Fibroblast of skin of left biceps (primary cell): ENCODE measurements around the gene DCTN2.
"Not testable (repeated sequence)": the region's sequence is repeated elsewhere in the genome, so short reads cannot be mapped to it uniquely, and the experiment has no call there.

Experiments used
- DNase-seq, 2 experiments: peaks; one replicate each; pipeline ENCODE4 v3.0.0-alpha.2; 2013; ENCODE audit warnings: low read depth in 2 of 2

Gene DCTN2

DNA sequence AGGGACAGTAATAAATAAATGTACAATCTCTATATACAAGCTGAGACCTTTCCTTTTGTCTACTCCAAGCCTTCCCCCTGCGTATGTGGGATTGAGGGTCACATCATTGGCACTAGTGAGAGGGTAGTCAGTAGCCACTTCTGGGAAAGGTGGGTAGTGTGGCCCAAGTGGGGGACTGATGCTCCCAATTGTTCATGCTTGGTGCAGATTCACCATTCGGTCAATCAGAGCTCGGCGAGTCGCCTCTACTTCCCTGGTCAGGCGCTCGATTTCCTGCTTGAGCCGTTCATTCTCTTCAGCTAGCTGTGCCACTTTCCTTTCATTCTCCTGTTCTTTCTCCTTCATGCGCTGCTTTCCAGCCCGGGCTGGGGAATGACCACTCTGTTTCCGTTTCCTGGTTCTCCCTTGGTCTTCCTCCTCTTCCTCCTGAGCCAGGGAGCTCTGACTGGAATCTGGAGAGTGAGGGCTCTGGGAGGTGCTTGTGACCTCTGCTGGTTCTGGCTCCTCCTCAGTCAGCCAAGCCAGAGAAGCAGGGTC lies 30.3 kb downstream of the DCTN2 start:
- no peak for DNase-seq

DNA sequence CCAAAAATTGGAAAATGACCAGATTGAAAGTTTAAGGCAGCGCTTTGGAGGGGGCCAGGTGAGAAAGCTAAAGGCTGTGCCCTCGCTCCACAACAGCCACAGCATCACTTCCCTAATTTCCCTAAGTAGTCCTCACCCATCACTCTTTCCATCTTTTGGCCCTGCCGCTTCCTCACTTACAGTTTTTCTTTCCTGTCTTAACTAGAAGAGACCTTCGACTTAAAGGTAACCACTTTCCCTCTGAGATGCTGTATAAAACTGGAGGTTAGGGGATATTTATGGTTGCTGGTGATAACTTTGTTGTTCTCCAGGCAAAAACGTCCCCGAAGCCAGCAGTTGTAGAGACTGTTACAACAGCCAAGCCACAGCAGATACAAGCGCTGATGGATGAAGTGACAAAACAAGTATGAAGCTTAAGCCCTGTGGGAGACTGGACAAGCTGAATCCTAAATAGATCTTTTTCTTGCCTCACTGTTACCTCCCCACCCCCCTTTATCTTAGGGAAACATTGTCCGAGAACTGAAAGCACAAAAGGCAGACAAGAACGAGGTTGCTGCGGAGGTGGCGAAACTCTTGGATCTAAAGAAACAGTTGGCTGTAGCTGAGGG lies 31.0 kb downstream of the DCTN2 start:
- no peak for DNase-seq

DNA sequence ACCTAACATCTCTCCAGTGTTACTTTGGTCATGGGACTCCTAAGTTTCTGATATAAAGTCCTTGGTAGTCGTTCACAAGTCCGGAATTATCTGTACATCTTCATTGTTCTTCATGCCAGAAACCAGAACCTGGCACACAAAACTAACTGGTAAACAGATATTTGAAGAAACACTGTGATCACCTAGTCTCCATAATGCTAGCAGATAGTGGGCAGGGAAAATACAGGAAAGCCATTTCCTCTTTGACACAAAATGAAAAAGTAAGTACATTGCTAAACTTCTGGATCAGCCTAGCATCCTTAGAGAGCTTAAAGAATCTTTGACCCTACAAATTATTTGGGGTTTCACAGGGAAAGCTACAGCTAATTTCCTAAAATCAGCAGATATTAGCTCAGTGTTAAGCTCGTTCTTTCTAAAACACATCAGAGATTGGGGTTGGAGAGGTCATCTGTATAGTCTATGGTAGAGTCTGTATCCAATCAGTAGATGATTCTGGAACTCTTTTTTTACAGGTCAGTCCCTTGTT lies 31.5 kb downstream of the DCTN2 start:
- DNase-seq = no peak

DNA sequence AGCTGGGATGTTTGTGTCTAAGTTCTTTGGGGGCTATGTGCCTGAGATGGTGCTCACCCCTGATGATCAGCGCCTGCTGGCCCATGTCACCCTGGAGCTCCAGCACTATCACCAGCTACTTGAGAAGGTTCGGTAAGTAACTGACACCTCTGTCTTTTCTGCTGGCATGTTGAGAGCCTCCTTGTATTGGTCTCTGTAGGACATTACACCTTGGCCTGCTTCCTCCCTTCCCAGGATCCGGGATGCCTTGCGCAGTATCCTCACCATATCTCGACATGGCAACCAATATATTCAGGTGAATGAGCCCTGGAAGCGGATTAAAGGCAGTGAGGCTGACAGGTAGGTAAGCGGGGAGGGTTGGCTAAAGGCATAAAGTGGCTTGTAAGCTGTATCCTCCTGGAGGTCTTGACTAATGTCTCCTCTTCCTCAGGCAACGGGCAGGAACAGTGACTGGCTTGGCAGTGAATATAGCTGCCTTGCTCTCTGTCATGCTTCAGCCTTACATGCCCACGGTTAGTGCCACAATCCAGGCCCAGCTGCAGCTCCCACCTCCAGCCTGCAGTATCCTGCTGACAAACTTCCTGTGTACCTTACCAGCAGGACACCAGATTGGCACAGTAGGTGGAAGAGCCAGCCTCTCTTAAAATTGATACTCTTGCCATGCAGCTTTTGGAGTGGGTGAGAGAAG lies 32.1 kb downstream of the DCTN2 start:
- DNase-seq = no peak

DNA sequence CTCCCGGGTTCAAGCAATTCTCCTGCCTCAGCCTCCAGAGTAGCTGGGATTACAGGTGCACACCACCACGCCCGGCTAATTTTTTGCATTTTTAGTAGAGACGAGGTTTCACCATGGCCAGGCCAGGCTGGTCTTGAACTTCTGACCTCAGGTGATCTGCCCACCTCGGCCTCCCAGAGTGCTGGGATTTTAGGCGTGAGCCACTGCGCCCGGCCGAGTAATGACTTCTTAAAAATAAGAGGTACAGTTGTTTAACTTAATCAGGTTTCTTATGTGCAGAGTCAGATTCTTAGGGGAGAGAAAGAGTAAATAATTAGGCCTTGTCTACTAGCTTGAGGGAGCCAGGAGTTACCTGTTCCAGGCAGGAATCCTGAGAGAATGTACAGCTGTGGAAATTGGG lies 32.7 kb downstream of the DCTN2 start:
- not testable (repeated sequence) for DNase-seq

DNA sequence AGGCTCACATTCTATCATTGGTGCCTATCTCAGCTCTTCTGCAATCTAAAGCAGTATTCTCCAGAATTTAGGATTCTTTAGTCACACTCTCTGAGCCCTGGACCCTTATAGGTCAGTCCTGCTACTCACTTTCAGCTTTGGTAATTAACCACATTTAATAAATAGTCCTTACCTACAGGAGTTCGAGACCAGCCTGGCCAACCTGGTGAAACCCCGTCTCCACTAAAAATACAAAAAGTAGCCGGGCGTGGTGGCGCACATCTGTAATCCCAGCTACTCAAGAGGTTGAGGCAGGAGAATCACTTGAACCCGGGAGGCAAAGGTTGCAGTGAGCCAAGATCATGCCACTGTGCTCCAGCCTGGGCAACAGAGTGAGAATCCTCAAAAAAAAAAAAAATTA lies 33.3 kb downstream of the DCTN2 start:
- not testable (repeated sequence) for DNase-seq

DNA sequence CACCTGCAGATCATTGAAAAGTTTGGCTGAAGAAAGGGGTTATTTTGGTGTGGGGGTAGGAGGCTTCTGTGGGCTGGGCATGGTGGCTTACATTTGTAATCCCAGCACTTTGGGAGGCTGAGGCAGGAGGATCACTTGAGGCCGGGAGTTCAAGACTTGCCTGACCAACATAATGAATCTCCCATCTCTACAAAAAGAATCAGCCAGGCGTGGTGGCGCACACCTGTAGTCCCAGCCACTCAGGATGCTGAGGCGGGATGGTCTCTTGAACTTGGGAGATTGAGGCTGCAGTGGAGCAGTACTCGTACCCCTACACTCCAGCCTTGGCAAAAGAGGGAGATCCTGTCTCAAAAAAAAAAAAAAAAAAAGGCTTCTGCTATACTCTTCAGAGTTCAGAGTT lies 33.7 kb downstream of the DCTN2 start:
- DNase-seq = no peak

DNA sequence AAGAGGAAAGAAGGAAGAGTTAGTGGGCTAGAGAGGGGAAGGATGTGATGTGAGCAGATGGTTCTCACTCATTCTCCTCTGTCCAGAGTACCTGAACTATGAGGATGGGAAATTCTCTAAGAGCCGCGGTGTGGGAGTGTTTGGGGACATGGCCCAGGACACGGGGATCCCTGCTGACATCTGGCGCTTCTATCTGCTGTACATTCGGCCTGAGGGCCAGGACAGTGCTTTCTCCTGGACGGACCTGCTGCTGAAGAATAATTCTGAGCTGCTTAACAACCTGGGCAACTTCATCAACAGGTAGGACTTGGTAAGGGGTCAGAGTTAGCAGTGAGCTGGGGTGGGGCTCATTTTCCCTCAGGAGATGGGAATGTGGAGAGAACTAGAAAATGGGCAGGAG lies 34.3 kb downstream of the DCTN2 start:
- DNase-seq = no peak

DNA sequence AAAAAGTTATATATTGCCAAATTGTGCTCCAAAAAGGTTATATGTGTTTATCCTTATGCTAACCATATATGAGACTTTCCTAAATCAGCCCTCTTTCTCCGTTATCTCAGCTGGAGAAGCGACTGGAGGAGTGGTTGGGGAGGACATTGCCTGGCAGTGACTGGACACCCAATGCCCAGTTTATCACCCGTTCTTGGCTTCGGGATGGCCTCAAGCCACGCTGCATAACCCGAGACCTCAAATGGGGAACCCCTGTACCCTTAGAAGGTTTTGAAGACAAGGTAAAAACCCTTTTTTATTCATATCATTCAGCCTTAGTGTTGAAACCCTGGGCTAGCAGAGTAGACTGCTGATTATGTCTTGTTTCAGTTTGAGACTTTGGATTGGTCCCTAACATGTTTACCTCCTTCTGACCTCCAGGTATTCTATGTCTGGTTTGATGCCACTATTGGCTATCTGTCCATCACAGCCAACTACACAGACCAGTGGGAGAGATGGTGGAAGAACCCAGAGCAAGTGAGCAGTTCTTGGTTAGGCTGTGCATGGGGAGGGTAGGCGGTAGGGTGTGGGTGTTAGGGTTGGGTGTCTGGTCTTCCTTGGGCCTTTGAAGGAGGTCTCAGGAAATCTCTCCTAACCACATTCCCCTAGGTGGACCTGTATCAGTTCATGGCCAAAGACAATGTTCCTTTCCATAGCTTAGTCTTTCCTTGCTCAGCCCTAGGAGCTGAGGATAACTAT lies 35.2 kb downstream of the DCTN2 start:
- no peak for DNase-seq

DNA sequence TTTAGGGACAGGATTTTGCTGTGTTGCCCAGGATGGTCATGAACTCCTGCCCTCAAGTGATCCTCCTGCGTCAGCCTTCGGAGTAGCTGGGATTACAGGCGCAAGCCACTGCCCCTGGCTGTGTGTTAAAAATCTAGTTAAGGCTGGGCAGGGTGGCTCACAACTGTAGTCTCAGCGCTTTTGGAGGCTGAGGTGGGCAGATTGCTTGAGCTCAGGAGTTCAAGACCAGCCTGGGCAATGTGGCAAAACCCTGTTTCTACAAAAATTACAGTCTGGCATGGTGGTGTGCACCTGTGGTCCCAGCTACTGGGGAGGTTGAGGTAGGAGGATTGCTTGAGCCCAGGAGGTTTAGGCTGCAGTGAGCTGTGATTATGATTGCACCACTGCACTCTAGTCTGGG lies 35.8 kb downstream of the DCTN2 start:
- no peak for DNase-seq

DNA sequence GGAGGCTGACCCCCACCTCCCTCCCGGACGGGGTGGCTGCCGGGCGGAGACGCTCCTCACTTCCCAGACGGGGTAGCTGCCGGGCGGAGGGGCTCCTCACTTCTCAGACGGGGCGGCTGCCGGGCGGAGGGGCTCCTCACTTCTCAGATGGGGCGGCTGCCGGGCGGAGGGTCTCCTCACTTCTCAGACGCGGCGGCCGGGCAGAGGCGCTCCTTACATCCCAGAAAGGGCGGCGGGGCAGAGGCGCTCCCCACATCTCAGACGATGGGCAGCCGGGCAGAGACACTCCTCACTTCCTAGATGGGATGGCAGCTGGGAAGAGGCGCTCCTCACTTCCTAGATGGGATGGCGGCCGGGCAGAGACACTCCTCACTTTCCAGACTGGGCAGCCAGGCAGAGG lies 39.2 kb downstream of the DCTN2 start:
- DNase-seq = not testable (repeated sequence)

DNA sequence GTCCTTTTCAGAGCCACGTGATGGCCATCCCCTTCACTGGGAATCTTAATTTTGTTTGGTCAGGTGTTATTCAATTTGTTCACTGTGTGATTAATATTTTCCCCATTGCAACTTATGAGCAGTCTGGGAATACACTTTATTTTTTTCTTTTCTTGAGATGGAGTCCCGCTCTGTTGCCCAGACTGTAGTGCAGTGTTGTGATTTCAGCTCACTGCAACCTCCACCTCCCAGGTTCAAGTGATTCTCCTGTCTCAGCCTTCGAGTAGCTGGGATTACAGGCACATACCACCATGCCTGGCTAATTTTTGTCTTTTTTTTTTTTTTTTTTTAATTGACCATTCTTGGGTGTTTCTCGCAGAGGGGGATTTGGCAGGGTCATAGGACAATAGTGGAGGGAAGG lies 40.5 kb downstream of the DCTN2 start:
- DNase-seq = not testable (repeated sequence)

DNA sequence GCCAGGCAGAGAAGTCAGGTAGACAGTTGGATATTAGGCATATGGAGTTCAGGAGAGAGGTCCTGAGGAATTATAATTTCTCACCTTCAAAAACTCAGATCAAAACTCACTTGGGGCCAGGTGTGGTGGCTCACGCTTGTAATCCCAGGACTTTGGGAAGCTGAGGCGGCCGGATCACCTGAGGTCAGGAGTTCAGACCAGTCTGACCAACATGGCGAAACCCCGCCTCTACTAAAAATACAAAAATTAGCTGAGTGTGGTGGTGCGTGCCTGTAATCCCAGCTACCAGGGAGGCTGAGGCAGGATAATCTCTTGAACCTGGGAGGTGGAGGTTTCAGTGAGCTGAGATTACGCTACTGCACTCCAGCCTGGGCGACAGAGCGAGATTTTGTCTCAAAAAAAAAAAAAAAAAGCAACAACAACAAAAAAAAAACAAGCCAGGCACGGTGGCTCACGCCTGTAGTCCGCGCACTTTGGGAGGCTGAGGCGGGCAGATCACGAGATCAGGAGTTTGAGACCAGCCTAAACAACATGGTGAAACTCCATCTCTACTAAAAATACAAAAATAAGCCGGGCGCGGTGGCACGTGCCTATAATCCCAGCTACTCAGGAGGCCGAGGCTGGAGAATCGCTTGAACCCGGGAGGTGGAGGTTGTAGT lies 44.6 kb downstream of the DCTN2 start:
- DNase-seq = not testable (repeated sequence)

DNA sequence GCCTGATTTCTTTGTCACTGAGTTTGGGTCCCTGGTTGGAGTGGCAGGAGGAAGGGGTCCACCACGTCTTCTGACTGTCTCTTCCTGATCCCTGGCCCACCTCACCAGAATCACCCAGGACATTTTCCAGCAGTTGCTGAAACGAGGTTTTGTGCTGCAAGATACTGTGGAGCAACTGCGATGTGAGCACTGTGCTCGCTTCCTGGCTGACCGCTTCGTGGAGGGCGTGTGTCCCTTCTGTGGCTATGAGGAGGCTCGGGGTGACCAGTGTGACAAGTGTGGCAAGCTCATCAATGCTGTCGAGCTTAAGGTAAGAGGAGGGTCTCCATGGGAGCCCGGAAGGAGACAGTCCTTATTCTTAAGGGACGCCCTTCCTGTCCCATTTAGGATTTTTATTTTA lies 46.8 kb downstream of the DCTN2 start:
- DNase-seq = no peak

DNA sequence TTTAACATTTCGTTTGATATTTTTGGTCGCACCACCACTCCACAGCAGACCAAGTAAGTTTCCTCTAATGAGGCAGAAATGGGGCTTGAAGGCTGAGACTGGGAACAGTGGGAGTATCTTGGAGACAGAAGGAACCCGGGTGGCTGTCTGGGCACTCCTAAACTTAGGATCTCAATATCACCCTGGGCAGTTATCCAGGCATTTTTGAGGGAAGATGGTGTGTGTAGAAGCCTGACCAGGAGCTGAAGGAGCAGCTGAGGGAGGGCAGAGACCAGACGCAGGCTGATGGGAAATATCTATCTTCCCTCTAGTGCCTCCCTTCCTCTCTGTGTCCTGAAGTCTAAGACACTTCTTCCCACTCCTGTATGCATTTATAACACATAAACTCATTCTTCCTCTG lies 48.4 kb downstream of the DCTN2 start:
- no peak for DNase-seq

DNA sequence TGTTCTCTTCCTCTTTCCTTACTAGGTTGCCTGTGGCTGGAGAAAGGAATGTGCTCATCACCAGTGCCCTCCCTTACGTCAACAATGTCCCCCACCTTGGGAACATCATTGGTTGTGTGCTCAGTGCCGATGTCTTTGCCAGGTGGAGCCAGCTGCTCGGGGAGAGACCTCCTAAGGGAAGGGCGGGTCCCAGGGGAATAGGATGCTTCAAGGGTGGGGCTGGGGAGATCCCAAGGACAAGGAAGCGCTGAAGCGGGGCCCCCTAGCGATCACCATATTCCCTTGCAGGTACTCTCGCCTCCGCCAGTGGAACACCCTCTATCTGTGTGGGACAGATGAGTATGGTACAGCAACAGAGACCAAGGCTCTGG lies 48.9 kb downstream of the DCTN2 start:
- no peak for DNase-seq

DNA sequence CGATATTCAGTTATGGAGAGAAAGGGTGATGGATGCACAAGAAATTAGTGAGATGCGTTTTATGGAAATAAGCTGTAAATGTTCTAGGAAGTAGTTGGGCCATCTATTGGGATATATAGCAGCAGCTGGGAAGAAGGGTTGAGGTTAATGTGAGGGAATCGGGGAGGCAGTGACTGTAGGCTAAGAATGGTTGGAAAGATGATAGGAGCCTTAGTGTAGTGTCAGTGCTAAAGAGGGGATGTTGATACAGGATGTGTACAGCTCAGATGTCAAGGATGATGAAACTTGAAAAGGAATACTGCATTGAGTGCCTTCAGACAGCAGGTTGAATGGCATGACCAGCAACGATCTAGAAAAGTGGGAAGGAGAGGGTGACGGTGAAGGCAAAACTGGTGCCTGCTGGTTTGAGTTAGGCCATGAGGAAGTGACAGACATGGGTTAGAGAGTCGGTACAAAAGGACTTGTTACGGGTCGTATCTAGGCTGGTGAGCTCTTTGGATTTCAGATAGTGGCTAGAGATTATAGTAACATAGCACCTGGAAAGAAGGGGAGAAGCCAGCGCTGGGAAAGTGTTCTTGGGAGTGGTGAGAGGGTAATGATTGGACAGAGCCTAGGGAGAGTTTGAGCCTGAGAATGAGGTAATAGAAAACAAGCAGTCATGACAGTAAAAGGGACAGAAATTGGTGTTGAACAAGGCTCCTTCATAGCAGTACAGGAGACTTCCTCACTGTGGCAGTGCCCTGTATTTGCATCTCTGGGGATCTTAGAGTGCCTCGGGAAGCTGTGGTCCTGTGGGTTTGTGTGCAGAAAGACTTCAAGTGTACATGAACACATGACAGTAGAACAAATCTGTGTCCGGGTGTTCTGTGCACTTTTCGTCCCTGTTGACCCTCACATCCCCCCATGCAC lies 49.5 kb downstream of the DCTN2 start:
- no peak for DNase-seq

DNA sequence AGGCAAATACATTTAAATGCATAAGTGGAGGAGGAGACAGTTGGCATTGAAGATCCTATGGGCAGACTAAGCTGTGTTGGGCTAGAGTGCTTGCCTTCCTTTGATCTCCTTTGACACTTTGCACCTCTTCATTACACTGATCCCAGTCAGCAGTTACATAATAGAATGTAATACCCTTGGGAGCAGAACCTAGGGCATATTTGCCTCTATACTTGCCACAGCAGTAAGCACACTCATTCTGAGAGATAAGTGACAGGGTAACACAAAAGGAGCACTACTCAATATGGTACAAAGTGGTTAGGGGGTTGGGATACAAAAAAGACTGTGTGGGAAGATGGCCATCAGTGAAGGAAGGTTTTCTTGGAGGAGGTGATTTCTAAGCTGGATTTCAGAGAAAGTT lies 50.2 kb downstream of the DCTN2 start:
- DNase-seq = no peak

DNA sequence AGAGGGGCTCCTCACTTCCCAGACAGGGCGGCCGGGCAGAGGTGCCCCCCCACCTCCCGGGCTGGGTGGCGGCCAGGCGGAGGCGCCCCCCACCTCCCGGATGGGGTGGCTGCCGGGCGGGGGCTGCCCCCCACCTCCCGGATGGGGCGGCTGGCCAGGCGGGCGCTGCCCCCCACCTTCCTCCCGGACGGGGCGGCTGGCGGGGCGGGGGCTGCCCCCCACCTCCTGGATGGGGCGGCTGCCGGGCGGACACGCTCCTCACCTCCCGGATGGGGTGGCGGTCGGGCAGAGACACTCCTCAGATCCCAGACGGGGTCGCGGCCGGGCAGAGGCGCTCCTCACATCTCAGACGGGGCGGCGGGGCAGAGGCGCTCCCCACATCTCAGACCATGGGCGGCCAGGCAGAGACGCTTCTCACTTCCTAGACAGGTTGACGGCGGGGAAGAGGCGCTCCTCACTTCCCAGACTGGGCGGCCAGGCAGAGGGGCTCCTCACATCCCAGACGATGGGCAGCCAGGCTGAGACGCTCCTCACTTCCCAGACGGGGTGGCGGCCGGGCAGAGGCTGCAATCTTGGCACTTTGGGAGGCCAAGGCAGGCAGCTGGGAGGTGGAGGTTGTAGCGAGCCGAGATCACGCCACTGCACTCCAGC lies 51.8 kb downstream of the DCTN2 start:
- DNase-seq = not testable (repeated sequence)
